ENCODE results near the gene TSPO. TPM values are rescaled to one million over a fixed set of nuclear protein-coding genes. Genes with fewer than 3 reads are reported as not detected.
"Not testable (repeated sequence)": the region's sequence is repeated elsewhere in the genome, so short reads cannot be mapped to it uniquely, and the experiment has no call there.

Gene TSPO
- total and polyA plus RNA-seq, 9 of the 15 experiments (the other 6 are each of a cell fraction or from before 2014, with no cell fraction given) = 4.9 to 126 (median 25.3) TPM

DNA sequence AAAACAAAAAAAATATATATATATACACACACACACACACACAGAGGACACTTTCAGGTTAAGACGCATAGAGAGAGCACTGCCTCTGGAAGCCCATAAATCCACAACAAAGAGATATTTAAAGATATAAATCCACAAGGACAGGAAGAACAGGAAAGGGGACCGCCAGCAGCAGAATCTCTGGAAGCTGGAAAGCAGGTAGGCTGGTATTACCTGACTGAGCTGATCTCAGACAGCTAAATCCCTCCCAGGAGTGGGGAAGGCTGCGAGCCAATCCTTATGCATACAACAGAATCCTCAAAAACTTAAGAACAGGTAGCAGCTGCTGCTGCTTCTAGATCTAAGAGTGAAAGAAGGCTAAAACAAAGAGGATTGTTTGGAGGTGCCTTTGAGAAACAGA is 6.4 kb upstream of the TSPO start (continued):
- TF ChIP-seq, protein P1, sequence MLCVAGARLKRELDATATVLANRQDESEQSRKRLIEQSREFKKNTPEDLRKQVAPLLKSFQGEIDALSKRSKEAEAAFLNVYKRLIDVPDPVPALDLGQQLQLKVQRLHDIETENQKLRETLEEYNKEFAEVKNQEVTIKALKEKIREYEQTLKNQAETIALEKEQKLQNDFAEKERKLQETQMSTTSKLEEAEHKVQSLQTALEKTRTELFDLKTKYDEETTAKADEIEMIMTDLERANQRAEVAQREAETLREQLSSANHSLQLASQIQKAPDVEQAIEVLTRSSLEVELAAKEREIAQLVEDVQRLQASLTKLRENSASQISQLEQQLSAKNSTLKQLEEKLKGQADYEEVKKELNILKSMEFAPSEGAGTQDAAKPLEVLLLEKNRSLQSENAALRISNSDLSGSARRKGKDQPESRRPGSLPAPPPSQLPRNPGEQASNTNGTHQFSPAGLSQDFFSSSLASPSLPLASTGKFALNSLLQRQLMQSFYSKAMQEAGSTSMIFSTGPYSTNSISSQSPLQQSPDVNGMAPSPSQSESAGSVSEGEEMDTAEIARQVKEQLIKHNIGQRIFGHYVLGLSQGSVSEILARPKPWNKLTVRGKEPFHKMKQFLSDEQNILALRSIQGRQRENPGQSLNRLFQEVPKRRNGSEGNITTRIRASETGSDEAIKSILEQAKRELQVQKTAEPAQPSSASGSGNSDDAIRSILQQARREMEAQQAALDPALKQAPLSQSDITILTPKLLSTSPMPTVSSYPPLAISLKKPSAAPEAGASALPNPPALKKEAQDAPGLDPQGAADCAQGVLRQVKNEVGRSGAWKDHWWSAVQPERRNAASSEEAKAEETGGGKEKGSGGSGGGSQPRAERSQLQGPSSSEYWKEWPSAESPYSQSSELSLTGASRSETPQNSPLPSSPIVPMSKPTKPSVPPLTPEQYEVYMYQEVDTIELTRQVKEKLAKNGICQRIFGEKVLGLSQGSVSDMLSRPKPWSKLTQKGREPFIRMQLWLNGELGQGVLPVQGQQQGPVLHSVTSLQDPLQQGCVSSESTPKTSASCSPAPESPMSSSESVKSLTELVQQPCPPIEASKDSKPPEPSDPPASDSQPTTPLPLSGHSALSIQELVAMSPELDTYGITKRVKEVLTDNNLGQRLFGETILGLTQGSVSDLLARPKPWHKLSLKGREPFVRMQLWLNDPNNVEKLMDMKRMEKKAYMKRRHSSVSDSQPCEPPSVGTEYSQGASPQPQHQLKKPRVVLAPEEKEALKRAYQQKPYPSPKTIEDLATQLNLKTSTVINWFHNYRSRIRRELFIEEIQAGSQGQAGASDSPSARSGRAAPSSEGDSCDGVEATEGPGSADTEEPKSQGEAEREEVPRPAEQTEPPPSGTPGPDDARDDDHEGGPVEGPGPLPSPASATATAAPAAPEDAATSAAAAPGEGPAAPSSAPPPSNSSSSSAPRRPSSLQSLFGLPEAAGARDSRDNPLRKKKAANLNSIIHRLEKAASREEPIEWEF (CRISPR knock-in tag; IDR thresholded peaks at IDR 0.05) = no peak
- no peak for TF ChIP-seq ZNF253 (CRISPR knock-in tag; conservative IDR thresholded peaks at IDR 0.05)
- no peak for TF ChIP-seq ZNF57 (CRISPR knock-in tag; IDR thresholded peaks at IDR 0.05)

GRCh38 chr22:43145371-43145770 is 6.0 kb upstream of the TSPO start:
- H2AFZ ChIP-seq (ENCODE audit: low read depth, low read length); H3K27ac ChIP-seq (ENCODE audit: extremely low read depth, low read depth, low read length); intact Hi-C loops (cut with micrococcal nuclease); H3K4me3 ChIP-seq; DNase-seq (ENCODE audit: extremely low read depth in 1 of 4, low spot score in 3 of 4); H3K27me3 ChIP-seq (ENCODE audit: control insufficient read depth in 2 of 2, insufficient read depth in 2 of 2, low read length in 2 of 2); POLR2A ChIA-PET; BruUV-seq (replicated peaks); H3K9ac ChIP-seq (ENCODE audit: insufficient read depth in 1 of 2, low read depth in 2 of 2, low read length in 2 of 2); CTCF ChIA-PET (ENCODE audit: low intra/inter-chr PET ratio); in situ Hi-C loops (cut with MboI); H3K4me2 ChIP-seq (ENCODE audit: insufficient read depth, low read length); H3K9me3 ChIP-seq (replicated peaks; ENCODE audit: control insufficient read depth, insufficient read depth, low read depth, low read length); FAIRE-seq; ATAC-seq; H3K9me1 ChIP-seq (ENCODE audit: control insufficient read depth, insufficient read depth, low read length); H4K20me1 ChIP-seq (replicated peaks; ENCODE audit: control insufficient read depth, insufficient read depth, low read length): not testable (repeated sequence)
- peaks cover 0 to 17% of the 10 kb centered on the region in 2 experiments; a peak in 3 of 5 replicates for H3K4me1 ChIP-seq (replicated peaks in 1 of 2; ENCODE audit: control insufficient read depth in 2 of 2, insufficient read depth in 2 of 2, low read length in 2 of 2)
- WGBS (ENCODE audit: insufficient coverage, low coverage, missing lambda C conversion rate) = 54% methylated on average over 3 of the region's 8 CpGs
- peaks cover 21% of the 10 kb centered on the region for H3K79me2 ChIP-seq (ENCODE audit: control insufficient read depth, insufficient read depth, low read length)
- H3K36me3 ChIP-seq (ENCODE audit: control insufficient read depth, insufficient read depth, low read length) = peaks cover 13% of the 10 kb centered on the region; the same call in 2 of the 3 replicates
